ENCODE measurements around the gene GRIA3. TPM values are rescaled to one million over a fixed set of nuclear protein-coding genes. Genes with fewer than 3 reads are reported as not detected.

GRIA3 gene
- total and polyA plus RNA-seq, 5 donors from 2014 or later = not detected

DNA sequence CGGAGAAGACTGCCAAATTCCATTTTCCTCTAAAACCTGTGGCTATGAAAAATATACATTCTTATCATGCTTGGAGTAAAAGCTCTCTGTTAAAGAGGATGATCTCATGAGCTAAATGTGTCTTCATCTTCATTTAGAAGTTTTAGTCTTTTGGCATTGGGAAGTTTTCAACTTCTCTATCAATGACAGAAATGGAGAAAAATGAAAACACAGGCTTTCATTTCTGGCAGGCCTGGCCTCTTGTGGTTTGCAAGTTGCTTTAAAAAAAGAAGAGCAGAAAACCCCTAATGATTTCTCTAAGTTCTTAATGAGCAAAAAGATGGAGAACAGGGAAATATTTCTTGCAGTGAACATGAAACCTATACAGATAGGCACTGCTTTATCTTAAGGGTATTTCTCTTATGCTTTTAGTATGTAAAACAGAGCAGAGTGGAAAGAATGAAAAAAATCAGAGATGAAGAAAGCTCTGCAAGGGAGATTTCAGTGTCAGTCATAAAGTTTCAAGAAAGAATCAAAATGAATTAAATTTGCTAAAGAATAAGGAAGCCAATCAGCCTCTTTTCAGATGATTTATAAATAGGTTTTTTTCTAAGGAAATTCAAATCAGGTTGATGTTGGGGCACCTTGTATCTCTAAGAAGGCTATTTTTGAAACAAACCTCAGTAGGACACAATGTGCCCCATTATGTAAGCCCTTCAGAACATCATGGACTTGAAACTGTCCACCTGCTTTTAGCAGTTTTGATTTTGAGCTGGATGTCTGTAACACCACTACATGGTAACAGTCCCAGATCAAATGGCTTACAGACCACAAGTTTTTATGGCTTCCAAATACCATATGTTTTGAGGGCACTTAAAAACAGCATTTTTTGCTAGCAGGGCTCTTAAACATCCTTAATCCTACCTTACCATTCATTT is 225.0 kb downstream of the GRIA3 start:
- Mint-ChIP-seq H3K4me3 (no peak overlapping the region), H3K9me3 (peaks cover 0 to 7% (median 0%) of the 10 kb centered on the region in 7 donors), H3K36me3 (no peaks in the 10 kb centered on the region), H3K4me1 (no peaks in the 10 kb centered on the region), H3K27ac (no peak overlapping the region), H3K27me3 (no peaks in the 10 kb centered on the region)
- ATAC-seq (ENCODE audit: low read depth in 2 of 2) (no peak), DNase-seq (no peak)
- H3K27me3 ChIP-seq (ENCODE audit: control insufficient read depth, insufficient read depth, low read length) = no peaks in the 10 kb centered on the region
- H3K36me3 ChIP-seq (ENCODE audit: control insufficient read depth, insufficient read depth, low read length) = no peaks in the 10 kb centered on the region
- H3K4me3 ChIP-seq (ENCODE audit: low read depth, low read length) = no peak overlapping the region
- H3K4me1 ChIP-seq (ENCODE audit: control insufficient read depth, insufficient read depth, low read length, poor library complexity, severe bottlenecking) = no peaks in the 10 kb centered on the region
- no peaks in the 10 kb centered on the region for H3K9me3 ChIP-seq (ENCODE audit: control insufficient read depth in 2 of 2, low read length in 2 of 2)
- H3K27ac ChIP-seq (ENCODE audit: insufficient read depth, low read length, poor library complexity, severe bottlenecking) = no peak overlapping the region

GRCh38 chrX:123422875-123423274 is 238.8 kb downstream of the GRIA3 start:
- ATAC-seq (ENCODE audit: low read depth in 2 of 2) (no peak), DNase-seq (no peak)
- Histone ChIP-seq H3K9me3 (ENCODE audit: control insufficient read depth in 2 of 2, low read length in 2 of 2) (no peaks in the 10 kb centered on the region), H3K27me3 (ENCODE audit: control insufficient read depth, insufficient read depth, low read length) (no peaks in the 10 kb centered on the region), H3K36me3 (ENCODE audit: control insufficient read depth, insufficient read depth, low read length) (no peaks in the 10 kb centered on the region), H3K4me3 (ENCODE audit: low read depth, low read length) (no peak overlapping the region), H3K27ac (ENCODE audit: insufficient read depth, low read length, poor library complexity, severe bottlenecking) (no peak overlapping the region), H3K4me1 (ENCODE audit: control insufficient read depth, insufficient read depth, low read length, poor library complexity, severe bottlenecking) (no peaks in the 10 kb centered on the region)
- H3K27ac Mint-ChIP-seq = no peak overlapping the region
- H3K4me1 Mint-ChIP-seq = no peaks in the 10 kb centered on the region
- H3K36me3 Mint-ChIP-seq = no peaks in the 10 kb centered on the region
- H3K27me3 Mint-ChIP-seq = no peaks in the 10 kb centered on the region
- H3K4me3 Mint-ChIP-seq = no peak overlapping the region
- peaks cover 0 to 1% (median 0%) of the 10 kb centered on the region in 7 donors for H3K9me3 Mint-ChIP-seq

GRCh38 chrX:123424546-123424945 is 240.5 kb downstream of the GRIA3 start:
- H3K9me3 ChIP-seq (ENCODE audit: control insufficient read depth in 2 of 2, low read length in 2 of 2) = no peaks in the 10 kb centered on the region
- H3K27me3 ChIP-seq (ENCODE audit: control insufficient read depth, insufficient read depth, low read length) = no peaks in the 10 kb centered on the region
- DNase-seq (no peak), ATAC-seq (ENCODE audit: low read depth in 2 of 2) (no peak)
- Mint-ChIP-seq H3K27ac (no peak overlapping the region), H3K4me3 (no peak overlapping the region), H3K9me3 (no peaks in the 10 kb centered on the region), H3K36me3 (no peaks in the 10 kb centered on the region), H3K4me1 (no peaks in the 10 kb centered on the region), H3K27me3 (no peaks in the 10 kb centered on the region)
- no peak overlapping the region for H3K27ac ChIP-seq (ENCODE audit: insufficient read depth, low read length, poor library complexity, severe bottlenecking)
- H3K4me1 ChIP-seq (ENCODE audit: control insufficient read depth, insufficient read depth, low read length, poor library complexity, severe bottlenecking) = no peaks in the 10 kb centered on the region
- no peaks in the 10 kb centered on the region for H3K36me3 ChIP-seq (ENCODE audit: control insufficient read depth, insufficient read depth, low read length)
- no peak overlapping the region for H3K4me3 ChIP-seq (ENCODE audit: low read depth, low read length)

GRCh38 chrX:123425471-123425870 is 241.4 kb downstream of the GRIA3 start:
- no peak for DNase-seq
- Mint-ChIP-seq H3K27me3 (peaks cover 4% of the 10 kb centered on the region), H3K27ac (no peak overlapping the region), H3K4me1 (no peaks in the 10 kb centered on the region), H3K4me3 (no peak overlapping the region), H3K36me3 (no peaks in the 10 kb centered on the region), H3K9me3 (no peaks in the 10 kb centered on the region)
- H3K27me3 ChIP-seq (ENCODE audit: control insufficient read depth, insufficient read depth, low read length) = no peaks in the 10 kb centered on the region
- H3K27ac ChIP-seq (ENCODE audit: insufficient read depth, low read length, poor library complexity, severe bottlenecking) = no peak overlapping the region
- no peak for ATAC-seq (ENCODE audit: low read depth in 2 of 2)
- no peak overlapping the region for H3K4me3 ChIP-seq (ENCODE audit: low read depth, low read length)
- H3K36me3 ChIP-seq (ENCODE audit: control insufficient read depth, insufficient read depth, low read length) = no peaks in the 10 kb centered on the region
- H3K4me1 ChIP-seq (ENCODE audit: control insufficient read depth, insufficient read depth, low read length, poor library complexity, severe bottlenecking) = no peaks in the 10 kb centered on the region
- no peaks in the 10 kb centered on the region for H3K9me3 ChIP-seq (ENCODE audit: control insufficient read depth in 2 of 2, low read length in 2 of 2)

DNA sequence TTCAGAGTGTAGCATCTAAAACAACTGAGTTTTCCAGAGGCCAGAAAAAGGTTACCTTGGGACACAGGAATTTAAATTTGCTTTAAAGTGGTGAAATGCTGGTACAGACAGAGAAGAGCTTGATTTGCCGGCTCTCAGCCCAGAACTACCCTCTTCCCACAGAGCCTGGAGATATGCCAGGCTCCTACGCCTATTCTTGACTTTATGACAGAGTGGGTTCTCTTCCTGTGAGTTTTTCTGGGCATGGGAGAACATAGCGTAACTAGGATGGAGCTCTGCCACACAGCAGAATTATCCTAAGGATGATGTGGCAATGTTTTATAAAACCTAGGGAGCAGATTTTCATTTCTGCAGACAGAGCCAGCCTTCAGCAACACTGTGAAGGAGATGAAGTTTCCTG is 241.8 kb downstream of the GRIA3 start:
- no peak overlapping the region for H3K4me3 ChIP-seq (ENCODE audit: low read depth, low read length)
- Mint-ChIP-seq H3K27ac (no peak overlapping the region), H3K9me3 (no peaks in the 10 kb centered on the region), H3K4me3 (no peak overlapping the region), H3K4me1 (no peaks in the 10 kb centered on the region), H3K27me3 (peaks cover 4% of the 10 kb centered on the region), H3K36me3 (no peaks in the 10 kb centered on the region)
- no peaks in the 10 kb centered on the region for H3K36me3 ChIP-seq (ENCODE audit: control insufficient read depth, insufficient read depth, low read length)
- H3K9me3 ChIP-seq (ENCODE audit: control insufficient read depth in 2 of 2, low read length in 2 of 2) = no peaks in the 10 kb centered on the region
- H3K27ac ChIP-seq (ENCODE audit: insufficient read depth, low read length, poor library complexity, severe bottlenecking) = no peak overlapping the region
- ATAC-seq (ENCODE audit: low read depth in 2 of 2) (no peak), DNase-seq (no peak)
- H3K4me1 ChIP-seq (ENCODE audit: control insufficient read depth, insufficient read depth, low read length, poor library complexity, severe bottlenecking) = no peaks in the 10 kb centered on the region
- no peaks in the 10 kb centered on the region for H3K27me3 ChIP-seq (ENCODE audit: control insufficient read depth, insufficient read depth, low read length)

DNA sequence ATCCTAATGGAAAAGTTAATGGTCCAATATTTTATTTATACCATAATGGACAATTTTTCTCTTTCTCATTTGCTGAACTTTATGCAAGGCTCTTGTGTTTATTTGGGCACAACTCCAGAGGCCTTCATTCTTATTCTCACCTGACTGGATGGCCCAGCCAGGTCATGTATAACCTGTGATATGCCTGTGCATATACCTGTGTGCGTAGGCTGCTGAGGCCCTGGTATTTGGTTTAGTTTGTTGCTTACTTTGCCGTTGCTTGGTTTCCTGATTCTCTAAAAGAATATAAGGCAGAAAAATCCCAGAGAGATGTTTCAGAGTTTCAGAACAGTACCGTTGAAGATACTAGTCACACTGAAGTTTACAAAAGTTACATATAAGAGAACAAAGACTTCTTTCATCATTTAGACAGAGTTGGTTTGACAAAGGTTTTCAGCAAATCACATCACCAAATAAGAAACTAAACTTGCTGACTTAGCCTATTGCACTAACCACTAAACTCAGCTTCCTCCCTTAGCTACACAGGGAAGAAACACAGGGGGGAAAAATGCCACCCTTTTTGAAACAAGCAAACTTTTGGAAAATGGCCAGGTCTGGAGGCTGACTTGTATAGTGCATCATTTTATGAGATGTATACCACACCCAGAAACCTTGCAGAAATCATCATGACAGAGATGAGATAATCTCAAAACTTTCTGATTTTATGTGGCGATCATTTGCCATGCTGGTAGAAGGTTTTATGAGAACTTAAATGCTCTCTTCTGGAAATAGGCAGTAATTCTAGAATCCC is 248.5 kb downstream of the GRIA3 start:
- no peaks in the 10 kb centered on the region for H3K9me3 Mint-ChIP-seq
- no peak overlapping the region for H3K27ac ChIP-seq (ENCODE audit: insufficient read depth, low read length, poor library complexity, severe bottlenecking)
- ATAC-seq (ENCODE audit: low read depth in 2 of 2) (no peak), DNase-seq (no peak)
- H3K27ac Mint-ChIP-seq = no peak overlapping the region
- H3K36me3 ChIP-seq (ENCODE audit: control insufficient read depth, insufficient read depth, low read length) = no peaks in the 10 kb centered on the region
- no peaks in the 10 kb centered on the region for H3K9me3 ChIP-seq (ENCODE audit: control insufficient read depth in 2 of 2, low read length in 2 of 2)
- no peak overlapping the region for H3K4me3 ChIP-seq (ENCODE audit: low read depth, low read length)
- no peaks in the 10 kb centered on the region for H3K36me3 Mint-ChIP-seq
- H3K27me3 ChIP-seq (ENCODE audit: control insufficient read depth, insufficient read depth, low read length) = no peaks in the 10 kb centered on the region
- no peaks in the 10 kb centered on the region for H3K4me1 Mint-ChIP-seq
- no peaks in the 10 kb centered on the region for H3K4me1 ChIP-seq (ENCODE audit: control insufficient read depth, insufficient read depth, low read length, poor library complexity, severe bottlenecking)
- H3K27me3 Mint-ChIP-seq = peaks cover 4% of the 10 kb centered on the region
- no peak overlapping the region for H3K4me3 Mint-ChIP-seq

GRCh38 chrX:123436512-123437136 is 252.5 kb downstream of the GRIA3 start:
- DNase-seq = no peak
- no peaks in the 10 kb centered on the region for H3K36me3 Mint-ChIP-seq
- peaks cover 0 to 3% (median 0%) of the 10 kb centered on the region in 7 donors for H3K9me3 Mint-ChIP-seq
- no peak overlapping the region for H3K4me3 Mint-ChIP-seq
- ATAC-seq (ENCODE audit: low read depth in 2 of 2) = no peak
- Histone ChIP-seq H3K4me1 (ENCODE audit: control insufficient read depth, insufficient read depth, low read length, poor library complexity, severe bottlenecking) (no peaks in the 10 kb centered on the region), H3K27me3 (ENCODE audit: control insufficient read depth, insufficient read depth, low read length) (no peaks in the 10 kb centered on the region), H3K27ac (ENCODE audit: insufficient read depth, low read length, poor library complexity, severe bottlenecking) (no peak overlapping the region), H3K4me3 (ENCODE audit: low read depth, low read length) (no peak overlapping the region), H3K9me3 (ENCODE audit: control insufficient read depth in 2 of 2, low read length in 2 of 2) (no peaks in the 10 kb centered on the region), H3K36me3 (ENCODE audit: control insufficient read depth, insufficient read depth, low read length) (no peaks in the 10 kb centered on the region)
- H3K27ac Mint-ChIP-seq = no peak overlapping the region
- H3K27me3 Mint-ChIP-seq = no peaks in the 10 kb centered on the region
- no peaks in the 10 kb centered on the region for H3K4me1 Mint-ChIP-seq

Measured in CD4-positive, CD25-positive, alpha-beta regulatory T cell (primary cell).